ENCODE measurements around the gene SHC3.

SHC3 gene

GRCh38 chr9:89104821-89105220 is 73.8 kb downstream of the SHC3 start:
- no peak for DNase-seq

DNA sequence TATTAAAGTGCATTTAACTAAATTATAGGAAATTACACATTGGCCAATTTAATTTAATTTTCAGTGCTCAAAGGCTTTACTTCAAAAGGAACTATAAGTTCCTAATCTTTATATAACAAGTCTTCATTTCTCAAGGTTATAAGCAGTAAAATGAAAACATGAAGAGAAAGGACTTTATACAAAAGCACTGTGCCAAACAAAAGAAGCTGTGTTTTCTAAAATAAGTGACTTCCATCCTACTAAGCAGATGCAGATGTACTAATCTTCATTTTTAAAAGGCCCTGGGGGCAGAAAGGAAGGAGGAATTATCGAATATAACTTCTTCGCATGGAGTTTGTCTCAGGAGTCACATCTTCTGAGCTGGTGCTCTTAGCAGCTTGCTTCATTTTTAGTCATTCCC is 81.4 kb downstream of the SHC3 start:
- DNase-seq = no peak

DNA sequence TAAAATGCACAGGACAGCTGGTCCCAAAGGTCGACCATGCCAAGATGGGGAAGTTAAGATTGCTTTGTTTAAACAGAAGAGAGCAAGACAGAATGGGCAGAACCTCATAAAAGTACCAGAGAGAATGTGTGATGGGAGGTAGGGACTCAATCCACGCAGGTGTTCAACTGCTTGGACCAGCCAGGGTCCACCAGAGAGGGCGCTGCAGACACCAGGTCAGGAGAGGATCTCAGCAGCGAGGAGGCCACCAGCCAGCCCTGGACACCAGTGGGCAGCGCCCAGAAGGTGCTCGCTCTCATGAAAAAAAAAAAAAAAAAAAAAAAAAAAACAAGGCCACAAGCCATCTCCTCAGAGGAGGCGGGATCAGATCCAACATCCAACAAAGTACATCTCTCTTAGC is 81.8 kb downstream of the SHC3 start:
- DNase-seq = no peak

DNA sequence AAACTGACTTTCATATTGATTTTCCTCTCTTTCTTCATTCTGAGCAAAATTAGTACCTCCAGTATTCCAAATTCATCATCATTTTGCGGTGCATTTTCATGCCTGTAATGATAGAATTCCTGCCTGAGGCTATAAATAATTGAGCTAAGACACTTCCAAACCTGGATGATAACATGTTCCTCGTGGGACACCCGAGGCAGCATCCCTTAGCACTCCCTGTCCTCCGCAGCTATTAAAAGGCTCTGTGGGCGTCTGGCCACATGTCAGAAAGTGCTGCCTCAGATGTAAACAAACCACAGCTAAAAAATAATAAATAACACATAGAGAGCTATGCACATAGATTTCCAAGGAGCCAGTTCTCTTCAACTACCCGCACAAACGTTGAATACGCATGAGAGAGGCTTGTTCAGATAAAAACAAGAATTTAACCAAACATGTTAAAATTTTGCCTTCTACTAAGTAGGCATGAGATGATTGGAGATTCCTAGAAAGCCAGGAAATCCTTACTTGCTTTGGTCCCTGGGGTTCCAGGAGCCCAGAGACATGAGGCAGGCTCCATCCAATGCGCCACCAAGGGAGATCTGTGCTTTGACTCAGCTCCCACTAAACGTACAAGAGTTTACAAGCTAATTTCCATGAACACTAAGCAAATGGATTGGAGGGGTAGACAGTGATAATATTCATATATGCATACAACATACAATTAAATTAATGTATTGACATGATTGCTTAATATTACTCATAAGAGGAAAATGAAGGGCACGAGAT is 82.7 kb downstream of the SHC3 start:
- DNase-seq = no peak

DNA sequence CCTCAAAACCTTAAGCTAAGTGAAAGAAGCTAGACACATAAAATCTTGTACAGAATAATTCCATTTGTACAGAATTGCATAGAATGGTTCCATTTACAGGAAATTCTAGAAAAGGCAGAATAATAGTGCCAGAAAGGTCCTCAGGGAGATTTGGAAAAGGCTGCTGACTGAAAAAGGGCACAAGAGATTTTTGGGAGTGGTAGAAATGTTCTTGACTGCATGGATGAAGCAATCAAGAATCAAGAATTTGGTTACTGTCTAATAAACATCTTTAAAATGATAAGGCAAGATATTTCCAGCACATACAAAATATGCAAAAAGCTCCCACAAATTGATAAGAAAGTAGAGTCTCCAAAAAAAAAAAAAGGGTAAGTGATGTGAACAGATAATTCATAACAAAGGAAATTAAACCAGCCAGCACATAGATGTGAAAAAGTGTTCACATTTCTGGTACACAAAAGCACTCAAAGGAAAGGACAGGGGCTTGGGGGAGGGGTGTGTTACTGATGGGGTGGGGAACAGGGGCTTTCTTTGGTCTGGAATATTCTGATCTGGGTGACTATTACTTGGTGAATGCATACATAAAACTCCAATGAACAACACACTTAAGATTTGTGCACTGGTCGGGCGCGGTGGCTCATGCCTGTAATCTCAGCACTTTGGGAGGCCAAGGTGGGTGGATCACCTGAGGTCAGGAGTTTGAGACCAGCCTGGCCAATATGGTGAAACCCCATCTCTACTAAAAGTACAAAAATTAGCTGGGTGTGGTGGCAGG is 85.2 kb downstream of the SHC3 start:
- DNase-seq = no peak

DNA sequence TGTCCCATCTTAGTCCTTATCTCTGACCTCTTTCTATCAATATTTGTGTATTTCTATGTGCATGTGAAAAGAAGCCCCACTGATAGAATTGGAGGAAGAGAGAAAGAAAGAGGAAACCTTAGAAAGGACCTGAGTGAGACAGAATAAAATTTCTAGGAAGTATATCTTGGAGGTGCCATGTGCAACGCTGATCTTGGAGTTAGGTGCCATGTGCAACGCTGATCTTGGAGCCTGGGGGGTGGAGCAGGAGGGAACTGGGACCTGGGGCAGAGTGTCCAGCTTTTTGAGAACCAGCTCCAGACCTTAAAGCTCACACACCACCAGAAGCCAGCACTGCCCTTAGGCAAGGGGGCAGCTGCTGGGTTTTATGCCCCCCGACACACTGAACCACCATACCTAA is 89.4 kb downstream of the SHC3 start:
- no peak for DNase-seq

DNA sequence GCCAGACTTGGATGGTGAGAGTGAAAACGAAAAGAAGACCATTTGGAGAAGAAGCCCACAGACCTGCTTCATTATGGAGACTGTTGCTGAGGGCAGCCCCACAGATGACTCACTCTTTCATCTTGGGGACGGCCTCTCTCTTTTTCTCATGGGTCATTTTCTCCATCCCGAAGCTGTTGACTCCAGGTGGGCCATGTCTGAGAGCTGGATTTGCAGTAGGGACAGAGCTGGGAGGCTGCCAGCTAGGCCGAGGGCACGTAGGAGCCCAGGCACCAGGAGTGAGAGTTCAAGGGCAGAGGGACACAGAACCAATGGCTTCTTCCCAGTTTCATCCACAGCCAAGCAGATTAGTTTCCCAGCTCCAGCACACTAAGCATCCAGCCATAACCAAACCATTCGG is 95.0 kb downstream of the SHC3 start:
- DNase-seq = no peak

GRCh38 chr9:89080193-89080592 is 98.4 kb downstream of the SHC3 start:
- no peak for DNase-seq

- peak; percentile 19 for DNase-seq
Observed at GRCh38 chr9:89079391-89079790, 99.2 kb downstream of the SHC3 start.

DNA sequence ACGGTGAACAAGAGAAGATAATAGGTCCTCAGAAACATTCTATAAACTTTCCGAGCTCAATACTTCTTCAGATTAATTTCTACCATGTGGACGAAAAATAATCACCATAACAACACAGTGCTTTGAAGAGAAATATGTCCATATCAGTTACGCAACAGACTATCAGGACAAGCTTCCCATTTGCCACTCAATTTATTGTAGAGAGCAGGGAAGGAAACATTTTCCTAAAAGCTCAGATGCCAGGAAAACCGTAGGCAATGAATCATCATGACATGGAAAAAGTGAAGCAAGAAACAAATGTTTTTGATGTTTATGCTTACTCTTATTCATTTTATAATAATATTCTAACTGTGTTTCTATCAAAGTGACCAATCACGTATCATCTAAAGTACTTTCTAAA is 99.8 kb downstream of the SHC3 start:
- peak; percentile 61 for DNase-seq

DNA sequence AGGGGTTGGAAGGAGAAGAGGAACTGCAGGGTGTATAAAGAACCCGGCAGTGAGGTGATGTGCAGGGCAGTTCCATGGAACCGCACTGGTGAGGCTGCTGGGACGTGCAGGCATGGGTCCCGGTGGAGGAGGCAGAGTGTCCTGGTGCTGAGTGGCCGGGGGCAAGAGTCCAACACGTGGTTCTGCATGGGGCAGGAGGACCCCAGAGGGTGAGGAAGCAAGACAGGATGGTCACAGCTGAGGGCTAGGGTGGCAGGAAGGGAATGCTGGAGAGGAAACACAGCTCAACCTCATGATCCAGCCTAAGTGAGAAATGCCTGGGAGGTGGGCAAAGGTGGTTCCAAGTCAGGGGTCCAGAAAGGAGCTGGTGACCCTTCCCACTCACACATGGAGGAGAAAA is 100.2 kb downstream of the SHC3 start:
- no peak for DNase-seq

- no peak for DNase-seq
Observed at GRCh38 chr9:89077519-89077918, 101.1 kb downstream of the SHC3 start.

DNA sequence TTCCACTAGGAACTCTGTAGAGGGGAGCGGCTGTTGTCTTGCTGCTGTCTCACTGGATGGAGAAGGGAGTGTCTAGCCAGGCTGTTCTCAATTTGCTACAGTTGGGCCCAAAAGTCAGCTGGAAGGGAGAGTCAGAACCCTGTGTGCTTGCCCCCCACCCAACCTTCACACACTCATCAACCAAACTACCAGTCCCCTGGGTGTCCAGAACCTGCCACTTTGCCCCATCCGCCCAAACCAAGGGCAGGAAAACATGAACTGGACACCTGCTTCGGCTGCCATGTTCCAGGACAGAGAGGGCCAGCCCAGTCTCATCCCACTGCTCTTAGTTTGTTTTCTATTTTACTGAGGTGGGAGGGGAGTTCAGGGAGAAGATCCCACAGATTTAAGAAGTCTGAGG is 105.2 kb downstream of the SHC3 start:
- DNase-seq = no peak

DNA sequence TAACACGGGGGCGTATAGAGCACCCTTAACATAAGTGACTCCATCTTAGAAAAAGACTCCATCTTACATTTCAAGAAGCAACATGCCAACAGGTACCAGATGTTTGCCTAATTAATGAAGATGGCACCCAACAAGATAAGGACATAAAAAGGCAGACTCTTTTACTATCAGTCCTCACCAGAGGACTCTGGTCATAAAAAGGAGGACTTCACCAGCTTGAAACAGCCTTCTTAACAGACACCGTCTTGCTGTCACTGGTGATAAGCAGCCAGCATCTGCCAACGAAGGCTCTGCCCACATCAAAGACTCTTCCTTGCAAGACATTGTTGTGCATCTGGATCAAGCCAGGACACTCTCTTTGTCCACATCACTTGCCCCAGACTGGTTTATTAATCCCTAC is 107.0 kb downstream of the SHC3 start:
- DNase-seq = no peak

DNA sequence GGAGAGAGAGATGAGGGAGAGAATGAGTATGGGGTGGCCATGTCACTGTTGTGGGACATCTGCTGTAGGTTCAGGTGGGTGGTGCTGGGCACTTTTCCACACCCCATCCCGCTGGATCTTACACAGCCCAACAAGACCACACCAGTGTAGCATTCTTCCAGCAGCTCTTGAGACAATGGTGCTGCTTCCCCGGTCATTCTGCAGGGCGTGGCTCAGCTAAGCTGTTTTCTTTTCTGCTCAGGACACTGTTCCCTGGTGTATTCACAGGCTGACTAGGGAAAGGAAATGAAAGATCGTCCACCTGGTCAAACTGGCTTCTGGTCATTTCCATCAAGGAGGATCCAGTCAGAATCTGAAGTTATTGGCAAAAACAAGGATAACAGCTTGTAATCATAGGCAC is 111.8 kb downstream of the SHC3 start:
- DNase-seq = no peak

DNA sequence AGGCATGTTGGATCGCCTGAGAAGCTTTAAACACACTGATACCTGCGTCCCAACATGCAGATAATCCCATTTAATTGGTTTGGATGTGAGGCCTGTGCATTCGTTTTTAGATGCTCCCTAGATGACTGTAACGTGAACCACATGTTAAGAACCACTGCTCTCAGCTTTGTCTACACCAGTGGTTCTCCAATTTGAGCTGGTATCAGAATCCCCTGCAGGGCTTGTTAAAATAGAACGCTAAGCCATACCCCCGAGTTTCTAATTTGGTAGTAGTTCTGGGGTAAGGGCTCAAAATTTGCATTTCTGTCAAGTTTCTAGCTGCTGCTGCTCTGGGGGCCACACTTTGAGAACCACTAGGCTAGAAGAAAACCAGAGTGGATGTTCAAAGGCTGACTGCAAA is 112.7 kb downstream of the SHC3 start:
- DNase-seq = no peak

- no peak for DNase-seq
Observed at GRCh38 chr9:89060790-89061189, 117.8 kb downstream of the SHC3 start.

DNA sequence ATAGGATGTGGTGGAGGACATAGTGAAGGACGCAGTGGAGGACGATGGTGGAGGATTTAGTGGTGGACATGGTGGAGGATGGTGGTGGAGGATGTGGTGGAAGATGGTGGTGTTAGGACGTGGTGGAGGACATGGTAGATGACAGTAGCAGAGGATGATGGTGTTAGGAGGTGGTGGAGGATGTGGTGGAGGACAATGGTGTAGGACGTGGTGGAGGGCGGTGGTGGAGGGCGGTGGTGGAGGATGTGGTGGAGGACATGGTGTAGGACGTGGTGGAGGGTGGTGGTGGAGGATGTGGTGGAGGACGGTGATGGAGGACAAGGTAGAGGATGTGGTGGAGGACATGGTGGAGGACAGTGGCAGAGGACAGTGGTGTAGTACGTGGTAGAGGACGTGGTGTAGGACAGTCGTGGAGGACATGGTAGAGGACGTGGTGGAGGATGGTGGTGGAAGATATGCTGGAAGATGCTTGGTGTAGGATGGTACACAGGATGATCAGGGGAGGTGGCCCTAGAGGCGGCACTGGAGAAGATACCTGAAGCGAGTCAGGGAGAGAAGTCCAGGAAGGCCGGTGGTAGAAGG is 118.6 kb downstream of the SHC3 start:
- DNase-seq = no peak

DNA sequence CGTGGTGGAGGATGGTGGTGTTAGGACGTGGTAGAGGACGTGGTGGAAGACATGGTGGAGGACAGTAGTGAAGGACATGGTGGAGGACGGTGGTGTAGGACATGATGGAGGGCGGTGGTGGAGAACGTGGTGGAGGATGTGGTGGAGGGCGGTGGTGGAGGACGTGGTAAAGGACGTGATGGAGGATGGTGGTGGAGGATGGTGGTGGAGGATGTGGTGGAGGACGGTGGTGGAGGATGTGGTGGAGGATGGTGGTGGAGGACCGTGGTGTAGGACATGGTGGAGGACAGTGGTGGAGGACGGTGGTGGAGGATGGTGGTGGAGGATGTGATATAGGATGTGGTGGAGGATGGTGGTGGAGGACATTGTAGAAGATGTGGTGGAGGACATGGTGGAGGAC is 119.7 kb downstream of the SHC3 start:
- no peak for DNase-seq

DNA sequence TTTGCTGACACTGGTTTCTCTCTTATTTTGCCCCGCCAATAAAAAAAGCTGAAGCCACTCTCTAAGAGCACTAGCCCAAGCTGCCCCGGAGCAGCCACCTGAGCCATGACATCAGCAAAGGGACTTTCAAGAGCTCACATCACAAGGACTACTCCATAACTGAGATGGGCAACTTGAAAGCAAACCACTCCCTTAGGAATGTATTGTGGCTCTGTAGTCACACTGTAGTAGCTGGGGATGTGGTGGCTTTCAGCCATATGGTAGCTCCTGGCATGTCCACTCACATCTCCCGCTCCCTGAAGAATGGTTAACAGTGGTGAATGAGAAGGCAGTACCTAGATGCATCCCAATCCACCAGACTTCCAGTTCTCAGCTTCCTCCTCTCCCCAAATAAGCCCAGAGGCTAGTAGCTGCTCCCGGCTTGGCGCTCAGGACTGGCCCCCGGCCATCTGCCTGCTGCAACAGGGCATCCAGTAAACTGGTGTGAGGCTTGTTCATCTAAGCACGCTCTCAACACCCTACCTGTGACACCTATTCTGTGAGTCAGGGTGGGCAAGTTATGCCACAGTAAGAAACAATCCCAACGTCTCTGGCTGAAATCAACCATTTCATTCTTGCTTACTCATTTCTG is 123.6 kb downstream of the SHC3 start:
- no peak for DNase-seq

DNA sequence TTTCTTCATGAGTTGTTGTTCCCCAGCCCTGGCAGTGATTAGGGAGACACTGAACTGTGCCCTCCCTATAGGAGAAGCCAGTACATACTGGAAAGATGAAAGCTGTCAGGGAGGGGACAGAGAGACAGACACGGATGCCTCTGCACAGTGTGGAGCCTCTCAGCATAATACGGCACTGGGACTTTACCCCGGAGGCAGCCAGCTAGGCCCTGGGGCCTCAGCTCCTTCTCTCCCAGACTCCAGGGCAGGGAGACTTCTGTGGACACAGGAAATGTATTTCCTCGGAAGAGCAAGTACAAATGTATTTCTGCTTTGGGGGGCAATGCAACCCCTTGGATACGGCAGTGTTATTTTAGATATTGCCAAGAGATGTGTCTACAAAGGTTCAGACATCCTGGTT is 125.3 kb downstream of the SHC3 start:
- DNase-seq = no peak

DNA sequence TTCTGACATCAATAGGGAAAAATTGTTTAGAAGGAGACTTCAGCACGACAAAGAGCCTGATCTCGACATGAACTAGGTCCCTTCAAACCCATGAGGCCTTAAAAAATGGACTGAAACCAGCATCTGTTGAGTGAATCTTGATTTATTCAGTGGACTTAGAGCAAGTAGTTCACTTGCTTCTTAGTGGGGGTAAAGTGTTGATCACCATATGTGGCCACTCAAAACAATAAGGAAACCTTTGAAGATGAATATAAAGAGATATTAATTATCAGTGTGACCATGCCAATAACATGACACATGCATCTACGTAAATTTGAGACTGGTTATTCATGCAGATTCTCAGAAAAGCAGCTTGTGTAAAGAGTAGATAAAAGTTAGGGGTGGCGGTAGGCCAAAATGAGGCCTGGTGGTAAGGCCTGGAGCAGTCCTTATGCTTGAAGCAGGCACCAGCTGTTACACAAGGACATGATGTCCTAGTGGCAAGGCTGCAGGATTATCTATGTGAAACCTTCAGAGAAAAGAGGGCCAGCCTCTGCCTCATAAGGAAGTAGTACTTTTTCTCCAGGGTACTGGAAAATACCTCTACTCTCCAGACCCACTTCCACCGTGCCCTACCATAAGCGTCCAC is 126.0 kb downstream of the SHC3 start:
- DNase-seq = no peak

DNA sequence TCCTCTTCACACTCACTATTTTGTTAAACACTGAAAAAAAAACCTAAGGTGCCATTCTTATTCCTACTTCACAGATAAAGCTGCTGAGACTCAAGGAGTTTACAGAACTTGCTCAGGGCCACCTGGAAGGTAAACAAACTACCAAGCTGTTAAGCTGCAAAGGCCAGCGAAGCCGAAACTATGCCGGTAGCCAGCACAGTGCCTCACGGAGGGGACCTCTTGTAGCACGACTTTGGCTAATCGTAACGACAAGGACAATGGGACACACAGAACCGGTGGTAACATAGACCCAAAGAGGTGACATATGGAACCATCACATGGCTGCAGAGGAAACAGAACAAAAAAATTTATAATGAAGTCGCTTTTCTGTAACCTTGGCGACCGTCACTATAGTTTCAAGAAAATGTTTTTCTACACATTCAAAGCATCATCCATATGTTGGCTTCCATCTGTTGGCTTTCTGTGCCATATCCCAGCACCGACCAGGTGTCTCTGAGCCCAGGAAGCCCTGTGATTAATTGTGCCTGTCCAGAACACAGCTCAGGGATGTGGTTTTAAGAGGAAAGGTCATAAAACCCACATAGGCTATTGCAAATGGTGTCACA is 127.1 kb downstream of the SHC3 start:
- no peak for DNase-seq

All from fibroblast of skin of right biceps (primary cell).